Right lobe of liver (tissue), 4 donors: ENCODE measurements around the gene MACROH2A2.

Experiments used
- CTCF ChIP-seq, 4 donors: fragments of 200-600 bp in 3 of 4; fragments of 450-650 bp in 1 of 4; IDR thresholded peaks; one replicate each; pipeline versions ENCODE4 v1.5.1 to v1.8.0; 2016 to 2022; ENCODE audit warnings: antibody characterized with exemption in 4 of 4, mild to moderate bottlenecking in 2 of 4
- POLR2A ChIP-seq: fragments of 450-650 bp; IDR thresholded peaks from one replicate; pipeline ENCODE4 v1.6.1; 2017; ENCODE audit warnings: antibody characterized with exemption, mild to moderate bottlenecking
- donor health status: DM: no; HTN: no; CAD: no.
- donor health status: DM: no; HTN: no; CAD: no.
- donor health status: DM: no; HTN: yes; CAD: no.

- TF ChIP-seq POLR2A (no peak), CTCF (IDR thresholded peaks at IDR 0.05) (no peak)
Measured at GRCh38 chr10:70069346-70069745, 16.7 kb downstream of the MACROH2A2 start.
